SU-DHL-6 (cell line): ENCODE measurements around the gene C1QTNF6.

ENCODE experiments used
- H2AFZ ChIP-seq: fragments of 200-600 bp; sonication (generic); 2 replicates; pipeline ENCODE4 v1.6.1; 2014; ENCODE audit warnings: low read depth, mild to moderate bottlenecking, moderate library complexity, mixed read lengths, antibody characterized with exemption, low read length; ENCODE audit not compliant: severe bottlenecking
- H3F3A ChIP-seq: fragments of 200-600 bp; shearing (Covaris generic); 2 replicates; pipeline ENCODE4 v1.6.0; 2016; ENCODE audit warnings: antibody characterized with exemption, mild to moderate bottlenecking; ENCODE audit not compliant: insufficient read depth
- H3K27ac ChIP-seq: fragments of 200-600 bp; sonication (generic); 2 replicates; pipeline ENCODE4 v1.5.1; 2016; ENCODE audit warnings: low read depth, mild to moderate bottlenecking, low read length, moderate library complexity, mixed read lengths
- H3K27me3 ChIP-seq: fragments of 200-600 bp; sonication (generic), shearing (Covaris generic); 2 replicates; pipeline ENCODE4 v1.6.0; 2014; ENCODE audit warnings: mild to moderate bottlenecking, low read length
- H3K36me3 ChIP-seq: fragments of 200-600 bp; sonication (generic); 2 replicates; pipeline ENCODE4 v1.6.1; 2014; ENCODE audit warnings: mild to moderate bottlenecking, low read length, mixed read lengths
- H3K4me2 ChIP-seq: fragments of 300-600, 200-600 bp; shearing (Covaris generic), sonication (generic); 2 replicates; pipeline ENCODE4 v1.6.0; 2014; ENCODE audit warnings: low read length, low read depth, mild to moderate bottlenecking; ENCODE audit not compliant: poor library complexity, severe bottlenecking
- H3K4me3 ChIP-seq: fragments of 200-600 bp; sonication (generic); 2 replicates; pipeline ENCODE4 v1.5.1; 2014; ENCODE audit warnings: antibody characterized with exemption, low read length, mild to moderate bottlenecking, mixed read lengths; ENCODE audit not compliant: insufficient read depth, poor library complexity, severe bottlenecking
- H3K79me2 ChIP-seq: fragments of 200-600 bp; sonication (generic); 2 replicates; pipeline ENCODE4 v1.6.1; 2014; ENCODE audit warnings: mild to moderate bottlenecking, low read length, moderate library complexity; ENCODE audit not compliant: insufficient read depth
- H3K9ac ChIP-seq: fragments of 200-600 bp; sonication (generic); 2 replicates; pipeline ENCODE4 v1.7.0; 2014; ENCODE audit warnings: mild to moderate bottlenecking, low read length
- H3K9me2 ChIP-seq: fragments of 200-600 bp; sonication (generic); replicated peaks from 2 replicates; pipeline ENCODE4 v1.6.1; 2014; ENCODE audit warnings: low read length; ENCODE audit not compliant: insufficient read depth
- H3K9me3 ChIP-seq: fragments of 200-600 bp; sonication (generic); 2 replicates; pipeline ENCODE4 v1.6.1; 2014; ENCODE audit warnings: low read length, mixed read lengths; ENCODE audit not compliant: insufficient read depth
- H4K20me1 ChIP-seq: fragments of 200-600 bp; sonication (generic); 2 replicates; pipeline ENCODE4 v1.6.1; 2014; ENCODE audit warnings: low read depth, mild to moderate bottlenecking, antibody characterized with exemption, low read length, moderate library complexity, mixed read lengths
- CTCF ChIP-seq: fragments of 200-600 bp; sonication (generic); IDR thresholded peaks from one replicate; pipeline ENCODE4 v1.5.1; 2017; ENCODE audit warnings: antibody characterized with exemption, mild to moderate bottlenecking, low read length, moderate library complexity; ENCODE audit not compliant: insufficient read depth, poor library complexity, severe bottlenecking
- EZH2phosphoT487 ChIP-seq: fragments of 200-600 bp; sonication (generic), shearing (Covaris generic); conservative IDR thresholded peaks from 2 replicates; pipeline ENCODE4 v1.6.1; 2018; ENCODE audit warnings: mild to moderate bottlenecking, antibody characterized with exemption, low read length, moderate library complexity, mixed read lengths

Gene C1QTNF6

DNA sequence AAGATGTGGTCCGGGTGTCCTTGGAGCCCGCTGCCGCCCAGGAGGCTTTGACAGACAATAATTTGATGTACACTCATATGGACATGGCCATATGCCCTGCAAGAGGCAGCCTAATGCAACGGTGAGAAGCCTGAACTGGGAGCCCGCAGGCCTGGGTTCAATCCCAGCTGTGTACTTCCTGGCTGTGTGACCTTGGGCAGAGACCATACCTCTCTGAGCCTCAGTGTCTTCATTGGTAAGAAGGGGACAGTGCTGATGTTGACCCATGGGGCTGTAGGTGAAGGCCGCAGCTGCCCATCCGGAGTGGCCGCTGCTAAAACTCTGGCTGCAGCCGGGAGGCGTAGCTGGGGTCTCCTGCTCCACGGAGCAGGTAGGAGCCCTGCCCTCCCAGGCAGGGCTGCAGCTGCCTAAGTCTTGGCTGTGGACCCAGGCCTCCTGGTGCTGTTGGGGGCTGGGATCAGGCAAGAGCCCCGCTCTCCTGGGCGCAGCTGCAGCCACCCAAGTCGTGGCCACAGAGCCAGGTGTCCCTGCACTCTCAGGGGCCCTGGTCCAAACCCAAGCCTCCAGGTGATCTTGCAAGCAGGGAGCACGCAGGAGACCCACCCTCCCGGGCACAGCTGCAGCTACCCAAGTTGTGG, 47.2 kb downstream of the C1QTNF6 start:
- TF ChIP-seq CTCF (no peak), EZH2phosphoT487 (no peak)
- Histone ChIP-seq H3K4me2 (no peak overlapping the region), H3K27ac (no peak overlapping the region), H3K36me3 (no peaks in the 10 kb centered on the region), H3K27me3 (no peaks in the 10 kb centered on the region), H4K20me1 (no peaks in the 10 kb centered on the region), H3K9me3 (no peaks in the 10 kb centered on the region), H3K9me2 (no peaks in the 10 kb centered on the region), H3K9ac (no peak overlapping the region), H3K4me3 (no peak overlapping the region), H3K79me2 (no peaks in the 10 kb centered on the region), H3F3A (no peaks in the 10 kb centered on the region), H2AFZ (no peak overlapping the region)

DNA sequence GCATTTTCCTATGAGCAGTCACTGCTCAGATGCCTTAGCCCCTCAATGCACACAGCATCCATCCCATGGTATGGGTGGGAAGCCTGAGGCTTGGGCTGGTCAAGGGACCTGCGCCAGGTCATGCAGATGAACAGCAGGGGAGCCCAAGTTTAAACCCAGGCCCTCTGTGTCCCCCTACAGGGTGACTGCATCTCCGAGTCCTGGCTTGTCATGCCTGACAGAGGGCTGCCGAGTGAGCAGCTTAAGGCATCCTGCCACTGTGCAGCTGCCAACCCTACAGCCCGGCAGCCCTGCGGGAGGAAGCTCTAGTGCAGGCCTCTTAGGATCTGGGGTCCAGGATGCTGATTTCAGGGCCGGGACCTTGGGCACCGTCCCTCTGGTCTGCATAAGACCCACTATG, 48.3 kb downstream of the C1QTNF6 start:
- Histone ChIP-seq H3K9me3 (no peaks in the 10 kb centered on the region), H3K9ac (no peak overlapping the region), H3K36me3 (no peaks in the 10 kb centered on the region), H3K79me2 (no peaks in the 10 kb centered on the region), H3K27me3 (no peaks in the 10 kb centered on the region), H3K9me2 (no peaks in the 10 kb centered on the region), H3K27ac (no peak overlapping the region), H3F3A (no peaks in the 10 kb centered on the region), H2AFZ (no peak overlapping the region), H3K4me2 (no peak overlapping the region), H4K20me1 (no peaks in the 10 kb centered on the region), H3K4me3 (no peak overlapping the region)
- TF ChIP-seq CTCF (no peak), EZH2phosphoT487 (no peak)

DNA sequence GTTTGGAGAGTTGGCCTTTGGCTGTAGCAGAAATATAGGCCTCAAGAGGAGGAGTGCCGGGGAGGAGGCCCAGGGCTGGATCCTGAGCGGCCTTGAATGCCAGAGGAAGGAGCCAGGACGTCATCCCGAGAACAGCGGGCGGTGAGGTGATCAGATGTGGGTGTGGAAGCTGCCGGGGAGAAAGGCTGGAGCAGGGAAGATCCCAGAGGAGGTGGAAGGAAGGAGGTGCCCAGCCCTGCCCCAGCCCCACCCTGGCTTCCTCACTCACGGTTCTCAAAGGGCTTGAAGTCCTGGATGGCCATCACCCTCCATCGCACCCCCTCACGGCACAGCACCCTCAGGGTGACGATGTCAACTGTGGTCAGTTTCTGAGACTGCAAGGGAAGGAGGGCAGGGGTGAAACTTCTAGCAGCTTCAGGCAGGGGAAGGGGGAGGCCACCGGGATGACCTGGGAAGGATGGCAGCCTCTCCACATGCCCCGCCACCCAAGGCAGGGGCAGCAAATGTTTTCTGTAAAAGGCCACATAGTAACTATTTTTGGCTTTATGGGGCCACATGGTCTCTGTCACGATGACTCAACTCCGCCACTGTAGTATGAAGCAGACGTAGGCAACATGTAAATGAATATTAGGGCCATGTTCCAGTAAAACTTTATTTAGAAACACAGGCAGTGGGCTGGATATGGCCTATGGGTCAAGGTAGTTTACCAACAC, 49.0 kb downstream of the C1QTNF6 start:
- Histone ChIP-seq H3K4me2 (no peak overlapping the region), H3K36me3 (no peaks in the 10 kb centered on the region), H4K20me1 (no peaks in the 10 kb centered on the region), H3K4me3 (no peak overlapping the region), H3K27me3 (no peaks in the 10 kb centered on the region), H3K27ac (no peak overlapping the region), H2AFZ (no peak overlapping the region), H3K9me3 (no peaks in the 10 kb centered on the region), H3K79me2 (no peaks in the 10 kb centered on the region), H3K9ac (no peak overlapping the region), H3K9me2 (no peaks in the 10 kb centered on the region), H3F3A (no peaks in the 10 kb centered on the region)
- no peak for TF ChIP-seq EZH2phosphoT487
- no peak for TF ChIP-seq CTCF
